Measurements from ENCODE around the gene GRIA4.
"Not testable (repeated sequence)": the region's sequence is repeated elsewhere in the genome, so short reads cannot be mapped to it uniquely, and the experiment has no call there.

GRIA4 gene

GRCh38 chr11:105767931-105768330 is 158.1 kb downstream of the GRIA4 start:
- Histone ChIP-seq H3K9me2 (replicated peaks; ENCODE audit: low read depth, low read length) (no peaks in the 10 kb centered on the region), H4K20me1 (ENCODE audit: insufficient read depth, low read length, poor library complexity, severe bottlenecking) (no peaks in the 10 kb centered on the region), H3F3A (ENCODE audit: low read depth) (no peaks in the 10 kb centered on the region), H3K79me2 (ENCODE audit: insufficient read depth, low read length) (no peaks in the 10 kb centered on the region), H2AFZ (ENCODE audit: low read length) (no peak overlapping the region), H3K4me2 (ENCODE audit: low read depth, low read length, poor library complexity, severe bottlenecking) (no peak overlapping the region), H3K4me3 (ENCODE audit: low read length, poor library complexity, severe bottlenecking) (no peak overlapping the region), H3K9ac (ENCODE audit: low read depth, low read length, poor library complexity, severe bottlenecking) (no peak overlapping the region), H3K9me3 (ENCODE audit: insufficient read depth, low read depth, low read length) (no peaks in the 10 kb centered on the region), H3K27me3 (ENCODE audit: insufficient read depth, low read length, poor library complexity, severe bottlenecking) (no peaks in the 10 kb centered on the region), H3K4me1 (ENCODE audit: insufficient read depth, low read length, poor library complexity, severe bottlenecking) (no peaks in the 10 kb centered on the region), H3K36me3 (ENCODE audit: insufficient read depth, low read length) (no peaks in the 10 kb centered on the region)
- TF ChIP-seq EZH2phosphoT487 (IDR thresholded peaks at IDR 0.05; ENCODE audit: borderline replicate concordance), result no peak
- no peak for TF ChIP-seq CTCF (conservative IDR thresholded peaks at IDR 0.05; ENCODE audit: low read length)

- no peaks in the 10 kb centered on the region for H3K79me2 ChIP-seq (ENCODE audit: insufficient read depth, low read length)
- H3K27me3 ChIP-seq (ENCODE audit: insufficient read depth, low read length, poor library complexity, severe bottlenecking), result no peaks in the 10 kb centered on the region
- H3K4me3 ChIP-seq (ENCODE audit: low read length, poor library complexity, severe bottlenecking), result no peak overlapping the region
- no peaks in the 10 kb centered on the region for H3K4me1 ChIP-seq (ENCODE audit: insufficient read depth, low read length, poor library complexity, severe bottlenecking)
- TF ChIP-seq CTCF (conservative IDR thresholded peaks at IDR 0.05; ENCODE audit: low read length), result no peak
- TF ChIP-seq EZH2phosphoT487 (IDR thresholded peaks at IDR 0.05; ENCODE audit: borderline replicate concordance), result no peak
- H3K9ac ChIP-seq (ENCODE audit: low read depth, low read length, poor library complexity, severe bottlenecking), result no peak overlapping the region
- H3K36me3 ChIP-seq (ENCODE audit: insufficient read depth, low read length), result no peaks in the 10 kb centered on the region
- H3F3A ChIP-seq (ENCODE audit: low read depth), result no peaks in the 10 kb centered on the region
- no peaks in the 10 kb centered on the region for H3K9me3 ChIP-seq (ENCODE audit: insufficient read depth, low read depth, low read length)
- H2AFZ ChIP-seq (ENCODE audit: low read length), result no peak overlapping the region
- no peak overlapping the region for H3K4me2 ChIP-seq (ENCODE audit: low read depth, low read length, poor library complexity, severe bottlenecking)
- no peaks in the 10 kb centered on the region for H3K9me2 ChIP-seq (replicated peaks; ENCODE audit: low read depth, low read length)
- no peaks in the 10 kb centered on the region for H4K20me1 ChIP-seq (ENCODE audit: insufficient read depth, low read length, poor library complexity, severe bottlenecking)
Observed at GRCh38 chr11:105769627-105770026, 159.8 kb downstream of the GRIA4 start.

DNA sequence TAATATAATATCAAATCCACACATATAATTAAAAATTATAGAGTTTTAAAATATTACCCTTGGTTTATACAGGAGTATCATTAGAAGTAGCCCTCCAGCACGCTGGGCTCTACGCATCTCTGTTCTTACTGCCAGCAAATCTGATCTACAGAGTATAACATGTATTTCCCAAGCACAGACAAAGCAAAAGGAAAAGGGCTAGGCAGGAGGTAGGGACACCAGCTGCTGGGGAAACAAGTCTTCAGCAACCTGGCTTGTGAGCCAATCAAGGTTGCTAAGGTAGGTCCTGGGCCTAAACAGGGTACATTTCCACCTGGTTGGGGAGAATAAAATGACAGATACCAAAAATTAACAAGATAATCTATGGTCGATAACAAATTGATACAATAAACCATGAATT is 163.6 kb downstream of the GRIA4 start:
- H3K4me2 ChIP-seq (ENCODE audit: low read depth, low read length, poor library complexity, severe bottlenecking); H3K79me2 ChIP-seq (ENCODE audit: insufficient read depth, low read length); H4K20me1 ChIP-seq (ENCODE audit: insufficient read depth, low read length, poor library complexity, severe bottlenecking); H3K9me3 ChIP-seq (ENCODE audit: insufficient read depth, low read depth, low read length); H2AFZ ChIP-seq (ENCODE audit: low read length); H3K9ac ChIP-seq (ENCODE audit: low read depth, low read length, poor library complexity, severe bottlenecking); H3K4me1 ChIP-seq (ENCODE audit: insufficient read depth, low read length, poor library complexity, severe bottlenecking); H3K36me3 ChIP-seq (ENCODE audit: insufficient read depth, low read length); H3F3A ChIP-seq (ENCODE audit: low read depth); H3K4me3 ChIP-seq (ENCODE audit: low read length, poor library complexity, severe bottlenecking); H3K9me2 ChIP-seq (replicated peaks; ENCODE audit: low read depth, low read length); H3K27me3 ChIP-seq (ENCODE audit: insufficient read depth, low read length, poor library complexity, severe bottlenecking): not testable (repeated sequence)

- Histone ChIP-seq H3F3A (ENCODE audit: low read depth) (no peaks in the 10 kb centered on the region), H3K4me2 (ENCODE audit: low read depth, low read length, poor library complexity, severe bottlenecking) (no peak overlapping the region), H3K79me2 (ENCODE audit: insufficient read depth, low read length) (no peaks in the 10 kb centered on the region), H3K9me3 (ENCODE audit: insufficient read depth, low read depth, low read length) (no peaks in the 10 kb centered on the region), H3K4me1 (ENCODE audit: insufficient read depth, low read length, poor library complexity, severe bottlenecking) (no peaks in the 10 kb centered on the region), H3K4me3 (ENCODE audit: low read length, poor library complexity, severe bottlenecking) (no peak overlapping the region), H3K9me2 (replicated peaks; ENCODE audit: low read depth, low read length) (no peaks in the 10 kb centered on the region), H3K9ac (ENCODE audit: low read depth, low read length, poor library complexity, severe bottlenecking) (no peak overlapping the region), H3K27me3 (ENCODE audit: insufficient read depth, low read length, poor library complexity, severe bottlenecking) (no peaks in the 10 kb centered on the region), H4K20me1 (ENCODE audit: insufficient read depth, low read length, poor library complexity, severe bottlenecking) (no peaks in the 10 kb centered on the region), H2AFZ (ENCODE audit: low read length) (no peak overlapping the region), H3K36me3 (ENCODE audit: insufficient read depth, low read length) (no peaks in the 10 kb centered on the region)
- TF ChIP-seq EZH2phosphoT487 (IDR thresholded peaks at IDR 0.05; ENCODE audit: borderline replicate concordance) (no peak), CTCF (conservative IDR thresholded peaks at IDR 0.05; ENCODE audit: low read length) (no peak)
Observed at GRCh38 chr11:105774899-105775298, 165.0 kb downstream of the GRIA4 start.

Data from Loucy (cell line).